NCI-H510A treated with DMSO at 0.1 percent for 48 hours (cell line): ENCODE measurements around the gene PNPLA4.

Experiments
- DNase-seq: peaks from one replicate; lab custom pipeline; 2025; lab: John Stamatoyannopoulos, UW

Gene PNPLA4

DNA sequence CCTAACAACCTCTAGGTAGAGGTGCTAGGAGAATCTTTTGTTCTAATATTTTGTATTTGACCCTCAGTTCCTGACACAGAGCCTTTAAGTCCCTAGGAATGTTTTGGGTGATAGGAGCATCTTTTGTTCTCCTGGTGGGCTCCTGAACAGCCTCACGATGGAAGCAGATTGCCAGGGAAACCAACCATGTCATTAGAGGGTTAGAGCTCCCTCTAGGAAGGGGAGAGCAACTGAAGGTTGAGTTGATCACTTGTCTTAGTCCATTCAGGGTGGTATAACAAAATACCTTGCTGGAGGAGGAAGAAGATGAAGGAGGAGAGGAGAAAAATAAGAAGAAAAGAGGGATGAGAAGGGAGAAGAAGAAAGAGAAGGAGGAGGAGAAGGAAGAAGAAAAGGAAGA, 75.0 kb downstream of the PNPLA4 start:
- no peak for DNase-seq
